Astrocyte of the cerebellum (primary cell): ENCODE results near the gene SNAPIN.

Experiments used
- DNase-seq: peaks from one replicate; pipeline ENCODE4 v3.0.0-alpha.2; 2011; ENCODE audit warnings: low read depth
- H3K4me3 ChIP-seq: 2 replicates; pipeline ENCODE4 v1.5.1; 2011; ENCODE audit warnings: mild to moderate bottlenecking, low read depth, low read length, moderate library complexity
- in situ Hi-C: cut with HindIII; loops from 2 replicates; pipeline ENCODE4 v1.10.0; 2017; ENCODE audit warnings: low sequenced_read_pairs
- TF ChIP-seq, protein P1 (sequence below): IDR thresholded peaks from 2 replicates; pipeline ENCODE4 v1.5.1; 2012; ENCODE audit warnings: low read length, low read depth, moderate library complexity, mild to moderate bottlenecking; ENCODE audit errors: missing control alignments

The SNAPIN gene

DNA sequence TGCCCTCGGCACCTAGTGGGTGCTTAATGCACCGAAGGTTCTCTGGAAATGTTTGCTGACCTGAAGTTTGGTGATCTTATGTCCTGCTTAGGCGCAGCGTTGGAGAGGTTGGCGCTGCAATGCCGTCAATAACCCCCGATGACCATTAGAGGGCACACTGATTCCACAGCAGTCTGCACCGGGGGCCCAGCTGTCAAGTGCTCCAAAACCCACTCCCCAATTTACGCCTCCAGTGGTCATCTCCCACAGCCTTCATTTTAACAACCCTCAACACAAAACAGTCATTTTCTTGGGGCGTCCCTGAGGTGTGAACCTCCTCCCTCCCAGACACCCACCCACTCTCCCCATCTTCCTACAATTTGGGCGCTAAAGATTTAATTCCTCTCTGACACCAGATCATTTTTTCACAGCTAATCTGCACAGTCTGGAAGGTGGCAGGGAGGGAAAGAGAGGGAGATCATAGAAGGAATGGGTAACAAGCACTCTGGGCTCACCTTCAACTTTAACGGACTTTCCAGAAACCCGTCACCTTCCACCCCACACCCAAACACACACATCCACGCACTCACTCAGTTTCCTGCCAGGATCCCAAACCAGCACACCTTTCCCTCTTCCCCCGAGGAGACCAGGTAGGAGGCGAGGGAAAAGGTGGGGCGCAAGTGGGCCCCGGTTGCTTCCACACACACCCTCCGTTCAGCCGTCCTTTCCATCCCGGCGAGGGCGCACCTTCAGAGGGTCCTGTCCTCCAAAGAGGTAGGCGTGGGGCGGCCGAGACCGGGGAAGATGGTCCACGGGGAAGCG, 19.4 kb downstream of the SNAPIN start:
- in situ Hi-C loops = no loop called here
- peak overlapping the region; percentile 30 for H3K4me3 ChIP-seq
- no peak for DNase-seq

DNA sequence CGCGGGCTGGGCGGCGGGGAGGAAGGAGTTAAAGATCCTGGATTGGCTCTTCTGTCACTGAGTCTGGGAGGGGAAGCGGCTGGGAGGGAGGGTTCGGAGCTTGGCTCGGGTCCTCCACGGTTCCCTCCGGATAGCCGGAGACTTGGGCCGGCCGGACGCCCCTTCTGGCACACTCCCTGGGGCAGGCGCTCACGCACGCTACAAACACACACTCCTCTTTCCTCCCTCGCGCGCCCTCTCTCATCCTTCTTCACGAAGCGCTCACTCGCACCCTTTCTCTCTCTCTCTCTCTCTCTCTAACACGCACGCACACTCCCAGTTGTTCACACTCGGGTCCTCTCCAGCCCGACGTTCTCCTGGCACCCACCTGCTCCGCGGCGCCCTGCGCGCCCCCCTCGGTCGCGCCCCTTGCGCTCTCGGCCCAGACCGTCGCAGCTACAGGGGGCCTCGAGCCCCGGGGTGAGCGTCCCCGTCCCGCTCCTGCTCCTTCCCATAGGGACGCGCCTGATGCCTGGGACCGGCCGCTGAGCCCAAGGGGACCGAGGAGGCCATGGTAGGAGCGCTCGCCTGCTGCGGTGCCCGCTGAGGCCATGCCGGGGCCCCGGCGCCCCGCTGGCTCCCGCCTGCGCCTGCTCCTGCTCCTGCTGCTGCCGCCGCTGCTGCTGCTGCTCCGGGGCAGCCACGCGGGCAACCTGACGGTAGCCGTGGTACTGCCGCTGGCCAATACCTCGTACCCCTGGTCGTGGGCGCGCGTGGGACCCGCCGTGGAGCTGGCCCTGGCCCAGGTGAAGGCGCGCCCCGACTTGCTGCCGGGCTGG, 20.2 kb downstream of the SNAPIN start, which contains the start of gene NPR1:
NPR1 (plus strand) TSS at position 170 of the 818 bp plus-strand sequence; CDS start at position 591, 421 bp downstream.
- H3K4me3 ChIP-seq = peak within 1 kb of the TSS; percentile 30
- TF ChIP-seq, protein P1, sequence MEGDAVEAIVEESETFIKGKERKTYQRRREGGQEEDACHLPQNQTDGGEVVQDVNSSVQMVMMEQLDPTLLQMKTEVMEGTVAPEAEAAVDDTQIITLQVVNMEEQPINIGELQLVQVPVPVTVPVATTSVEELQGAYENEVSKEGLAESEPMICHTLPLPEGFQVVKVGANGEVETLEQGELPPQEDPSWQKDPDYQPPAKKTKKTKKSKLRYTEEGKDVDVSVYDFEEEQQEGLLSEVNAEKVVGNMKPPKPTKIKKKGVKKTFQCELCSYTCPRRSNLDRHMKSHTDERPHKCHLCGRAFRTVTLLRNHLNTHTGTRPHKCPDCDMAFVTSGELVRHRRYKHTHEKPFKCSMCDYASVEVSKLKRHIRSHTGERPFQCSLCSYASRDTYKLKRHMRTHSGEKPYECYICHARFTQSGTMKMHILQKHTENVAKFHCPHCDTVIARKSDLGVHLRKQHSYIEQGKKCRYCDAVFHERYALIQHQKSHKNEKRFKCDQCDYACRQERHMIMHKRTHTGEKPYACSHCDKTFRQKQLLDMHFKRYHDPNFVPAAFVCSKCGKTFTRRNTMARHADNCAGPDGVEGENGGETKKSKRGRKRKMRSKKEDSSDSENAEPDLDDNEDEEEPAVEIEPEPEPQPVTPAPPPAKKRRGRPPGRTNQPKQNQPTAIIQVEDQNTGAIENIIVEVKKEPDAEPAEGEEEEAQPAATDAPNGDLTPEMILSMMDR = no peak
- in situ Hi-C loops = no loop called here
- no peak for DNase-seq

More for the DNA sequence above, 19.4 kb downstream of the SNAPIN start:
- TF ChIP-seq, protein P1 = peak; percentile 96

DNA sequence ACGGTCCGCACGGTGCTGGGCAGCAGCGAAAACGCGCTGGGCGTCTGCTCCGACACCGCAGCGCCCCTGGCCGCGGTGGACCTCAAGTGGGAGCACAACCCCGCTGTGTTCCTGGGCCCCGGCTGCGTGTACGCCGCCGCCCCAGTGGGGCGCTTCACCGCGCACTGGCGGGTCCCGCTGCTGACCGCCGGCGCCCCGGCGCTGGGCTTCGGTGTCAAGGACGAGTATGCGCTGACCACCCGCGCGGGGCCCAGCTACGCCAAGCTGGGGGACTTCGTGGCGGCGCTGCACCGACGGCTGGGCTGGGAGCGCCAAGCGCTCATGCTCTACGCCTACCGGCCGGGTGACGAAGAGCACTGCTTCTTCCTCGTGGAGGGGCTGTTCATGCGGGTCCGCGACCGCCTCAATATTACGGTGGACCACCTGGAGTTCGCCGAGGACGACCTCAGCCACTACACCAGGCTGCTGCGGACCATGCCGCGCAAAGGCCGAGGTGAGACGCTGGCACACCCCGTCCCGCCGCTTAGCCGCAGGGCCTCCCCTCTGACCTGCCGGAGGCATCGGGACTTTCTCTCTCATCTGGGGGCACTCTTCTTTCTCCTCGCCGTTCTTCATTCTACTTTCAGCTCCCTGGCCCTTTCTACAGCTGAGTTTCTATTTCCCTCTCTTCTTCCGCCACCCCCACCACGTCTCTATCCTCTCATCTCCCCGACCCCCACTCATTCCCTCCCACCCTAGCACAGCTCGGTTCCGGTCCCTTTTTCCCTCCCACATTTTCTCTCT, 21.0 kb downstream of the SNAPIN start:
- H3K4me3 ChIP-seq = peak overlapping the region; percentile 30
- no peak for DNase-seq
- in situ Hi-C loops = no loop called here
- TF ChIP-seq, protein P1 = peak; percentile 20

DNA sequence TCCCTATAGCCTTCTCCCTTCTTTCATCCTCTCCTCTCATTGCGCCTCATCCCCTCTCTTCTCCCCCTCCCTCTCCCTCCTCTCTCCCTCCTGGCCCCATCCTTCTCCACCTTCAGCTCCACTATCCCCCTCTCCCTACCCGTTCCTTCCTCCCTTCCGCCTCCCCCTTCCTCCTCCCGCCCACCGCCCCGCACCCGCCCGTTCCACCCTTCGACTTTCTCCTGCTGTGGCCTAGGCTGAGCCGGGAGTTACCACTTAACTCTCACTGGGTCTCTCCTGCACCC, 21.6 kb downstream of the SNAPIN start:
- in situ Hi-C loops = no loop called here
- DNase-seq = no peak
- H3K4me3 ChIP-seq = no peak overlapping the region
- TF ChIP-seq, protein P1 = no peak

DNA sequence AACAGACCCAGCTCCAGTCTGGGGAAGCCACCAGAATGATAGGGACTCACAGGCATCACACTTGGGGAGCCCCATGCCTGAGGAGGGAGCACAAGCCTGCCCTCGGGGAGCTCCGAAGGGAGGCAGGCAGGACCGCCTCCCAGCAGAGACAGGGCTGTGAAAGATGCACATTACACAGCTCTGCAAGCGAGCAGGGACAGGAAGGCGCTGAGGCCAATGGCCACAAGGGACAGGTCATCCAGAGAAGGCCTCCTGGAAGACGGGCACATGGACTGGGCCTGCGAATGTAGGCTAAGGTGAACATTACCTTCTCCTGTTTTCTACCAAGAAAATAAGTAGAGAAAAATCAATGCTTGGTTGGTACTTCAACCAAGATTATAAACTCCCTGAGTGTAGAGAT, 24.2 kb downstream of the SNAPIN start:
- no peak for DNase-seq
- H3K4me3 ChIP-seq = no peak overlapping the region
- in situ Hi-C loops = no loop called here
- TF ChIP-seq, protein P1 = no peak

DNA sequence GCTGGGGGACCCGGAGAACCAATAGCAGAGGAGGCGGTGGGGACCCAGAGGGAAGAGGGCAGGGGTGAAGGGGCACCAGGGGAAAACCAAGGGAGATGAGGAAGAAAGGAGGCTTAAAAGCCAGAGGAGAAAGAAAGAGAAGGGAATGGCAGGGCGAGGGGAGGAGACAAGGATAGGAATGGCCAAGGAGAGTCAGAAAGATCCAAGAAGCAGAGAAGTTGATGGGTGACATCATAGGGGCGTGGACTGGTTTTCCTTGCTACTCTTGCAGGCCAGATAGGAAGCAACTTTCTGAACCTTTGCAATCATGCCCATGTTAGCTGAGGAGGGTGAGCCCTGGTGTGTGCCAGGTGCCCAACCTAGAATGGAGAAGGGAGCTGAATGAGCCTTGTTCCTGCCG, 25.4 kb downstream of the SNAPIN start:
- no peak overlapping the region for H3K4me3 ChIP-seq
- no peak for DNase-seq
- TF ChIP-seq, protein P1 = no peak
- in situ Hi-C loops = no loop called here
